GM19324 (cell line): ENCODE measurements around the gene FAM222A.
"Not testable (repeated sequence)": the region's sequence is repeated elsewhere in the genome, so short reads cannot be mapped to it uniquely, and the experiment has no call there.

Experiments
- ATAC-seq: cut with Tn5 transposase; IDR thresholded peaks from one replicate; pipeline ENCODE4 v1.9.1; 2021; ENCODE audit warnings: mild to moderate bottlenecking, moderate library complexity; ENCODE audit not compliant: unreplicated experiment, low FRiP score

FAM222A gene

GRCh38 chr12:109693653-109694600 is 19.7 kb upstream of the FAM222A start:
- ATAC-seq = no peak

GRCh38 chr12:109694629-109695028 is 19.0 kb upstream of the FAM222A start:
- ATAC-seq = not testable (repeated sequence)

- ATAC-seq = no peak
These were observed 18.2 kb upstream of the FAM222A start for GRCh38 chr12:109695416-109695815.

- ATAC-seq = no peak
These were observed 17.6 kb upstream of the FAM222A start for GRCh38 chr12:109695961-109696461.

- ATAC-seq = no peak
These were observed 16.9 kb upstream of the FAM222A start for GRCh38 chr12:109696485-109697269.

- no peak for ATAC-seq
These were observed 16.4 kb upstream of the FAM222A start for GRCh38 chr12:109697270-109697553.

- no peak for ATAC-seq
These were observed 15.7 kb upstream of the FAM222A start for GRCh38 chr12:109697877-109698468.

- no peak for ATAC-seq
These were observed 14.8 kb upstream of the FAM222A start for GRCh38 chr12:109698820-109699219.

GRCh38 chr12:109701064-109701463 is 12.6 kb upstream of the FAM222A start:
- ATAC-seq = no peak

GRCh38 chr12:109702111-109702841 is 11.3 kb upstream of the FAM222A start:
- ATAC-seq = no peak

- ATAC-seq = no peak
These were observed 9.9 kb upstream of the FAM222A start for GRCh38 chr12:109703684-109704083.

- ATAC-seq = no peak
These were observed 9.1 kb upstream of the FAM222A start for GRCh38 chr12:109704371-109705098.

- ATAC-seq = no peak
These were observed 8.3 kb upstream of the FAM222A start for GRCh38 chr12:109705291-109705690.

GRCh38 chr12:109706398-109706746 is 7.3 kb upstream of the FAM222A start:
- no peak for ATAC-seq

- no peak for ATAC-seq
These were observed 6.7 kb upstream of the FAM222A start for GRCh38 chr12:109706747-109707469.

- ATAC-seq = no peak
These were observed 6.2 kb upstream of the FAM222A start for GRCh38 chr12:109707470-109707821.

GRCh38 chr12:109708939-109709338 is 4.7 kb upstream of the FAM222A start:
- no peak for ATAC-seq

GRCh38 chr12:109709401-109709991 is 4.1 kb upstream of the FAM222A start:
- ATAC-seq = no peak

- ATAC-seq = no peak
These were observed 3.3 kb upstream of the FAM222A start for GRCh38 chr12:109710205-109710746.
